NCI-H1694 treated with DMSO at 0.1 percent for 48 hours (cell line): ENCODE data around the gene TOM1L2.

Source experiments
- DNase-seq: peaks from one replicate; lab custom pipeline; 2025; lab: John Stamatoyannopoulos, UW

The TOM1L2 gene

DNA sequence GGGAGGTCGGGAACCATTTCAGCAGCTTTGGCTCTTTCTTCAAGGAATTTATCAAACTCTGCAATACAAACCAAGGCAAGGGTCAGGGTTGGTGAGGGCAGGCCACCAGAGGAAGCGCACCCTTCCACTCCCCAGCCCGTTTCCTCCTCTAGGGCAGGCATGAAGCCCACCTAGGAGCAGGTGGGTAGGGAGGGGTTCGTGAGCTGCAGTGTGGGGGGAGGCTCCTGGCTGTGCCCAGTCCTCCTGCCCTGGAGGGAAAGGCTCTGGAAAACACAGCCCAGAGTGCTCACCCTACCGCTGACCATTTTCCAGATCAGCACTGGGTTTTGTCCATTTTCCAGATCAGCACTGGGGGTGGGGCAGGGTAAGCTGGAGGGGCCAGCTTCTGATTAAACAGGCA, 124.5 kb downstream of the TOM1L2 start:
- DNase-seq, result no peak

DNA sequence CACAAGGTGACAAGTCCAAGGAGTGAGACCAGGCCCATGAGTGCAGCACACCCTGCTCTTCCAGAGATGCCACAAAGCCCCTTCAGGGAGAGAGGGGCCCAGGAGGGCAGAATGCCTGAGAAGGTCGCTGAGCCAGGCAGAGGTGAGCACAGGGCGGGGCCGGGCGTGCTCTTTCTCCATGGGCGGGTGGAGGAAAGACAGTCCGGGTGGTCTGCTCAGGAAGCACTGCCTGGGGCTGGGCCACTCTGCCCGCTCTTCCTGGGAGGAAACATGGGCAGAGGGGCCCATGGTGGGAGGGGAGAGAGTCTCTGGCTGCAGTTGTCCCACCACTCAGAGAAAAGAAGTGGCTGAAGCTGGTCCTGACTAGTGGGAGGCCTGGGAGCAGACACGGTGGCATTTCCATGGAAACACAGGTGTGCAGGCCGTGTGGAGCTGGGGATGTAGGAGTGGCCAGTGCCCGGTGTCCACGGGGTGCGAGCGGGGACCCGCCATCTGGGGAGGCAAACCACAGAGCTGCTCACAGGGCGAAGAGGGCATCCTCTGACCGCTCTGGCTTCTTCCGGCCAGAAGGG, 125.0 kb downstream of the TOM1L2 start:
- DNase-seq, result no peak

DNA sequence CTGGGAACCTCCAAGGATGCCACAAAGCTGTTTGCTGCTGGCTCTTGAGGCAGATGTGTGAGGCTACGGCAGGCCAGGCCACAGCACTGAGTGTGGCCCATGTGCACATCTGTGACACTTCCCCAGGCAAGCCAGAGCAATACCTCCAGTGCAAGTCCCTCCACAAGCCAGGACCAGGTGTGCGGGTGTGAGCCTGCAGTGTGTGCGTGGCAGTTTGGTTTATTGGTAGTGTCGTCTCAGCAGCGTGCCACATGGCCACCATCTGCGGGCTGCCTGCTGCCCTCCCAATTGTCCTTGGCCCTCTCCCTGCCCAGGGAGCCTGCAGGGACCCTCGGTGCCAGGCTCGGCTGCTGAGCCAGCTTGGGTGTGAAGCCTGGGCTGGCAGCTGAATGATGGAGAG, 125.6 kb downstream of the TOM1L2 start:
- no peak for DNase-seq

DNA sequence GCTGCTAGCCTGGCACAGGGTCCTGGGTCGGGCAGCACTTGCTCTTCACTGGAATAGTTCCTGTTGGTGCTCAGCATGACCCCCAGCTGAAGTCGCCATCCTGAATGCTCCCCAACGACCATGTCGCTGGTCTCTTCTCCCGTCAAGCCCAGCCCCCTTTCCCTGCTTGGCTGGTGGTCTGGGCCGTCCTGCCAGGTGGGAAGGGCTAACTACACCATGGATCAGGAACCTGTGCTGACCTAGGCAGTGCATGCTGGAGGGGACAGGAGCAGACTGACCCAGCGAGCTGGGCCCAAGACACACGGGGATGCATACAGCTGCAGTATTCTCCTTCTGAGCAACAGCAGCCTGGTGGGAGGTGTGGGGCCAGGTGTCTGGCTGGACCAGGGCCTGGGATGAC, 126.2 kb downstream of the TOM1L2 start:
- no peak for DNase-seq

DNA sequence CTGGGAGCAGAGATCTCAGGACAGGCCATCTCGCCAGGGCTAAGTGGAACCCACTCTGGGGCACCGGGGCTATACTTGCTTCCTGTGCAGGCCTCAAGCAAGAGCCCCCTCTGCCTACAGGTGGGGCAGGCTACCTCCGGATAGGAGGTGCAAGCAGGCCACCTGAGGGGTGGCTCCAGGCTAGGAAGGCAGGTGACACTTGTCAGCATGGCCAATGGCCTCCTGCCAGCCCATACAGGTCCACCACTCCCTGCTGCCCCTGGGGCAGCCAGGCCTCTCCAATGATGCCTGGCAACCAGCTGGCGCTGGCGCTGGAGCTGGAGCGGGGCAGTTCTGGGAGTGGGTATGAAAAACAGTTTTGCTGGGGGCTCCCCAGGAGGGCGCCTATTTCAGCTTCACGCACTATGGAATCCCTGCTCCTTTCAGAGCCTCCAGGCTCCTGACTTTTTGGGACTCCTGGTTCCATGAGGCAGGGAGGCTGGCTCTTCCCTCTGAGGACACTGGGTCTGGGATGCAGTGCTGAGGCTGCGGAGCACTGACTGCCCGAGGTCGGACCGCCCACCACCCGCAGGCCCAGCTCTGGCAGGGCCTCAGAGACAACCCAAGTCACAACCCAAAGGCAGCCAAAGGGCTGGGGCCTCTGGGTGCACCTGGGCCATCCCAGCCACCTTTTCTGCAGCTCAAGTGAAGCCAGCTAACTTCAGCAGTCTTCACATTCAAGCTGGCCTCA, 127.0 kb downstream of the TOM1L2 start:
- DNase-seq, result no peak

DNA sequence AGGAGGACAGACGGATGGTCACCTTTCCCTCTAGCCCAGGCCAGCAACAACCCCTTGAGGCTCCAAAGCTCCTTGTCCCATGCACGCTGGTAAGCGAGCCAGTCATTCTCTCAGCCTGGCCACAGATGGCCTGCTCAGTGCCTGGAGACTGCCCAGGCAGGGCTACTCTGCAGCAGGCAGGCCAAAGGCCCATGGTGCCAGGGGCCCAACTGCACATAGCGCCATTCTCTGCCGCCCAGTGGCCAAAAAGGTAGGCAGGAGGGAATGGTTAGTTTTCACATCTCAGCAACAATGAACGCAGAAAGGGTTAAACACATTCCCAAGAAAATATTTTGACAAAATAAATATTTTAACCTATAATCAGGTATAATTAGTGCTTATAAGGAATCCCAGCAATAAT, 127.7 kb downstream of the TOM1L2 start:
- no peak for DNase-seq

DNA sequence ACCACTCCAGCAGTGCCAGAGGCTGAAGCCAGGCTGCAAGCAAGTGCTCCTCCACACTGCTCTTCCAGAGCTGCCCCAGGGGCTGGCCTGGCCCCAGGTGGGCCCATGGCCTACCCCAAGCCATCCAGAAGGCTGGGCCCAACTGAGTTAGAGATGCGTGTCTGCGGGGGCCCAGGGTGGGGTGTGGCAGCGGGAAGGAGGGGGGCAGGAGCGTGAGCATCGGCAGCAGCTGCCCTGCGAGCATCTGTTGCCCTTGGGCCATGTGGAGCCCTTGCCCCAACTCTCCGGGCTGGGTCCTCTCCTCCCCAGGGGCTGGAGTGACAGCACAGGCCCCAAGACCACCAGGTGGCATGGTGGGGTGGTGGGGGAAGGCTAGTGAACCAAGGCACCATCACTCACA, 128.1 kb downstream of the TOM1L2 start:
- no peak for DNase-seq

DNA sequence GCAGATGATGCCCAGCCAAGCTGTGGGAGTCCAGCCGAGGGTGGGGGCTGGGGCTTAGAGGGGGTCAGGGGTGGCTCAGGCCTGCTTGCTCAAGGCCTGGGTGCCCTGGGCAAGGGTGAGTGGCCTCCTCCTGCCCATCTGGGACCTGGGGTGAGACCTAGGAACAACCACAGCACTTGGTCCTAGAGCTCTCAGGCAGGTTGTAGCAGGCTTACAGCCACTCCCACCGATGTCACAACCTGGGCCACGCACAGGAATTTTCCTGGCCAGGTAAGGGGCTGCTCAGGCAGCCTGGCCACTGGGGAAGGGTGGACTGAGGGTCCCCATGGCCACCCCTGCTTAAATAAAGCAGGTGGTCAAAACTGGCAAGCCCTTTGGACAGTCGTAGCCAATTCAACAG, 129.1 kb downstream of the TOM1L2 start:
- no peak for DNase-seq

DNA sequence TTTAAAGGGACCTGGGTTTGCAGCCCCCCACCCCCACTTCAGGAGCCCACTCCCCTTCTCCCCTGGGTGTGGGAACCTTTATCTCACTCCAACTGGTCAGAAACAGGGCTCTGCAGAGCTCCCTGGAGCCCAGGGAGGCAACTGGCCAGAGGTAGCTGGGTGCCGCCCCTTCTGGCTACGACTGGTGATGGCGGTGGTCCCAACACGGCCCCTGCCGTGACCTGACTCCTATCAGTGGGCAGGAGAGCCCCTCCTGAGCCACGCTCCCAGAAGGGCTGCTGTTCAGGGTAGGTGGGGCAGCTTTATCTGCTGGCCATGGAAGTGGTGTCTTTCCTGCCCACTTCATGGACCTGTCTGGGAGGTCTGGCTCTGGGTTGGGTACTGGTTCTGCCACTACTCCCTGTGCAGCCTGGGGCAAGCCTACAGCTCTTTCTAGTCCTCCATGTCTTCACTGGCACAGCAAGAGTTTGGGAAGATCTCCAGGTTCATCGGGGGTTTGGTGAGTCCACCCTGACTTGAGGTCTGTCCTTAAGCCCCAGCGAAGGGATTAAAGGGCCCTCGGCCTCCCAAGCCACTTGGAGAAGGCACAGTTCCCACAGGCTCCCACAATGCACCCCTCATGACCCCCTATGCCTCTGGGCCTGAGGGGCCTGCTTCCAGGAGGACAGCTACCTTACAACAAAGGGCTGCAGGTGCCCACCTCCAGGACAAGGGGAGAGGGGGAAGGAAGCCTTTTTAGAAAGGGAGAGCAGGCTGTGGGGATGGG, 129.9 kb downstream of the TOM1L2 start:
- no peak for DNase-seq

DNA sequence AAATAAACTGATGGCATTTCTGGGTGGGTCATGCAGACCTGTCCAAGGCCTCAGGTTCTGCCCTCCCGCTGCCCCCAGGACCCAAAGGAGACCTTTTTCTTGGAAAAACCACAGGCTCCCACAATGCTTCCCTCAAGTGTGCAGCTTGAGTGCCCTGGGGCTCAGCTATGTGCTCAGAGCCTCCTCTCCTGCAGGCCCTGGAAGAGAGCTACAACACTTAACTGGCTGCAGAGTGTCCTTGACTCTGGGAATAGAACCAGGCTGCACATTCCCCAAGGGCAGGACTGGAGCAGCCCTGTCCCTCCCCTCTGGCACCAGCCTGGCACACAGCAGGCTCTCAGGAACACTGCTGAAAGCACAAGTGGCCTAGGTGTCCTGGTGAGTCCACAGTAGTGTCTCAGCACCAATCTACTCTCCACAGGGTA, 130.6 kb downstream of the TOM1L2 start:
- DNase-seq, result no peak

DNA sequence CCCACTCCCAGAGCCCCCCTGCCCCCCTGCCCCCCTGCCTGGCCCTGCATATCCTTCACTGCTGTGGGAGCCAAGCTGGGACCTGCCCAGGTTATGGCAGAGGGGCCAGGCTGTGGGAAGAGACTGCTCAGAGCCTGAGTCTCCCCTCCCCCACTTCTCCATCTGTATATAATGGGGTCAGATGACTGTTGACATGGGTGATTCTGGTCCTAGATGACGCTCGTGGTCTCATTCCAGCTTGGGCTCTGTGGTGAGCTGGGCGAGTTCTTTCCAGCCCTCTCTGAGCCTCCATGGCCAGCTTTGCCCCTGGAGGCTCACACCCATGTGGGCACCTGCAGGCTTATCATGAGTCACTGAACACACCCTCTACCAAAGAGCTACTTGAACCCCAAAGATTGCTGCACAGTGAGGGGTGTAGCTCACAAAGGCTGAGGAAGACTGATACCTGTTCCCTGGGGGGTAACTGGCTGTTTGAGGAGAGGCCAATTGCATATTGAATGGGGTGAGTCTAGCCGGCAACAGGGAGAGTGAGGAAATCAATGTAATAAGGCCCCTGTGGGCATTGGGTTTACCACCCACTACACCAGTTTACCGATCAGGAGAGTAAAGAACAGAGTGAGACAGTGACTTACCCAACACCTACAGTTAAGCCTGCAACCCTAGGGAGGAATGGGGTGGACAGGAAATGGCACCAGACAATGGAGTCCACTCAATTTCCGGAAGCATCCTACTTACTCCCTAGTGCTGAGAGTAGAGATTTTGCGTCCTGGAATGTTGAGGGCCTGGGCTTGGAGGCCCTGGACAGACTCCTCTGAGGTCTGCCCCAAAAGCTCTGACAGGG, 131.2 kb downstream of the TOM1L2 start:
- DNase-seq, result peak; percentile 40

DNA sequence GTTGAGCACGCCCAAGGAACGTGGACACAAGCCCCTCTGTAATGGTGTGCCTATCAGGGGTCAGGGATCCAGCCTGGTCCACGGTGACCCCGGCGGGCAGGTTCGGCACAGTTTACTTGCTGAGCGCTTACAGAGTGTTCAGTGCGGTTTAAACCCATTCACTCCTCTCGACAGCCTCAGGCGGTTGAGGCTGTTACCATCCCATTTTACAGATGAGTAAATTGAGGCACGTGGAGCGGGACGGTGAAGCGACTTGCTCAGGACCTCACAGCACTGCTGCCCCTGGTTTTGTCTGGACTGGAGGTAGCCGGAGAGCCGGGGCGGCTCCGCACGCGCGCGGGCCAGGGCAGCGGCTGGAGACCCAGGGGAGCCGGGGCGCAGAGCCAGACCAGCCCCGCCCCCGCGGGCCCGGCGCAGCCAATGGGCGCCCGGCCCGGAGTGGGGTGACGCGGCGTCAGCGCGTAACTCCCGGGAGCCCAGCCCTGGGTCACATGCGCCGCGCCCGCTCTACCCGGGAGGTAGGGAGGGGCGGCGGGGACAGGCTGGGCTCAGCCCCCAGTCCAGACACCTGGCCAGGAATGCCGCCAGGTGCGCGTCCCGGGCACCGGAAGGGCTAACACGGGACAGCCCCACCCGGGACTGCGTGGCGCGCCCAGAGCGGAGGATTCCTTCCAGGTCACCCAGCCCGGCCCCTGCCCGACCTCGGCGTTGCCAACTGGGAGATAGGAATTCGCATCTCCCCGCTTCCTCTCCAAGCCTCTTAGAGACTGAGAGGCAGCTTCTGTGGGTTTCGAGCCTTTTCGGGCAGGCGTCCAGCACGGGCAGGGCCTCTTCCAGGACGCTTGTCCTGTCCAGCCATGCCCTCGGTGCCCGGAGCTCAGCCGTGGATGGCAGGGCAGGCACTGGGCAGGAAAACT, 132.2 kb downstream of the TOM1L2 start:
- peak; percentile 64 for DNase-seq

DNA sequence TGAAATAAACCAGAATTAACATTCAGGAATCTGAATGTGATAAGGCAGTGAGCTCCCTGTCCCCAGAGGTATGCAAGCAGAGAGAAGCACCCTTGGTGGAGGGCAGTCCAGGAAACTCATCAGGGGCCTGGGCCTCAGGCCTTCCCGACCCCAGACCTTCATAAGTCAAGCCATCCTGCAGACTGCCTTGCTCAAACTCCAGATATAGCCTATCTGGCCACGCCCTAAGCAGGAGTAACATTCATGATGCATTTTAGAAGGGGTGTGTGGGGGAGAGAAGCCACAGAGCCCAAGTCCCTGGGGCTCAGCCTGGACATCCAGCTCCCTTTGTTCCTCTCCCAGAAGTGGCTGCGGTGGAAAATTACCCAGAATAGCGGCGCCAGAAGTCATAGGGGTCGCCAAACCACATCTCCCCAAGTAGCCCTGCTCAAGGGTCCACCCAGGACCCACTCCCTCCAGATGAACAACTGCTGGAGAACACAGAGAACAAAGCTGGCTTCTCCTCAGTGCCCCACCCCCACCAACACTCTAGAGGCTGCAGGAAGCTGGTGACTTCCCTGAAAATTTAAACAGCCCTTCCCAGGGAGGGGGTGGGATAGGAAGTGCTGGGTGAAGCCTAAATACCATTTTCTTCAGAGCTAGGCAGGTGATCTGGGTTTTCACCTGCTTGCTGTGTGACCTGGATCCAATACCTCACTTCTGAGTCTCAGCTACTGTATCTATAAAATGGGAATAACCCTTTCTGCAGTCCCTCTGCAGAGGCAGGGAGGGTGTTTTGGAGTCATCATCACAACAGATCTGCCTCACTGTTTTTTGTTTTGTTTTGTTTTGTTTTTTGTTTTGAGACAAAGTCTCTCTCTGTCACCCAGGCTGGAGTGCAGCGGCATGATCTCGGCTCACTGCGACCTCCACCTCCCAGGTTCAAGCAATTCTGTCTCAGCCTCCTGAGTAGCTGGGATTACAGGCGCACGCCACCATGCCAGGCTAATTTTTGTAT, 133.9 kb downstream of the TOM1L2 start:
- DNase-seq, result no peak

DNA sequence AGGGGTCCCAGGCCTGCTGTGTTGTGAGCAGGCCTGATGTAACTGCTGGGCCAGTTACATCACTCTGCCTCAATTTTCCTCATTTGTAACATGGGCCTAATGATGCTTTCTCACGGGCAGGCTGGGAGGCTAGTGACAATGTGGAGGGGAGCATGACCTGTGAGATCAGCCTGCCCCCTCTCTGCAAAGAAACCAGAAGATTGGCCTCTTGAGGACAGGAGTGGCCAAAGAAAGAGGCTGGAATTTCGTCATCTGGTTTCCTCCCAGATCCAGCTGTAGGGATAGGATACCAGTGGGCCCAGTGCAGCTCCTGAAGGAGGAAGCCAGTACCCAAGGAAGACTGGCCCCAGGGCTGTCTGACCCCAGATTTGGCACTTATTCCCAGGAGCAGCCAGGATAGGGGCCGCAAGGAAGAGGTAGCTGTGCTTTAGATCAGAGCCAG, 134.8 kb downstream of the TOM1L2 start:
- no peak for DNase-seq

DNA sequence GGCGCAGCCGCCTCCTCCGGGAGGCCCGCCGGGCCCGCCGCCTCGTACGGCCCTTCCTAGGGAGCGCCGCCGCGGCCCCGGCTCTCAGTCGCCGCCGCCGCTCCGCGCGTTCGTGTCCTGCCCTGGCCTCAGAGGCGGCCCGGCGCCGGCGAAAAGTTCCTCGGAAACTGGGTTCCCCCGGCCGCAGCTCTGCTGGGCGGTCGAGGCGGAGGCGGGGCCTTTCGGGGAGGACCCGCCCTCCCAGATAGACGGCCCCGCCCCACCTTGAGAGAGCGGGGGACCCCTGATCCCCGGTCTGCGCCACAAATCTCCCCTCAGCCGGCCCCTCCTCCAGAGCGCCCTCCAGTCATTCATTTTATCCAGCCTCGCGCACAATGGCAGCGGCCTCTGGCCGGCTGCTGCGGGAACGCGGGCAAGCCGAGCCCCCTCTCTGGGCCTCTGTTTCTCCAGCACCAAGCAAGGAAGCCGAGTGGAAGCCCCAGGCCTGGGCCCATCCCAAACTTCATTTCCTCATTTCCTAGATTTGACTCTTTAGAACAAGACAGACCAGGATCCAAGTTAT, 135.3 kb downstream of the TOM1L2 start, which contains the start of gene SREBF1:
SREBF1 (minus strand) TSS at position 169 of the 562 bp plus-strand sequence. CDS start 169 bp downstream, outside the sequence.
- DNase-seq, result no peak

DNA sequence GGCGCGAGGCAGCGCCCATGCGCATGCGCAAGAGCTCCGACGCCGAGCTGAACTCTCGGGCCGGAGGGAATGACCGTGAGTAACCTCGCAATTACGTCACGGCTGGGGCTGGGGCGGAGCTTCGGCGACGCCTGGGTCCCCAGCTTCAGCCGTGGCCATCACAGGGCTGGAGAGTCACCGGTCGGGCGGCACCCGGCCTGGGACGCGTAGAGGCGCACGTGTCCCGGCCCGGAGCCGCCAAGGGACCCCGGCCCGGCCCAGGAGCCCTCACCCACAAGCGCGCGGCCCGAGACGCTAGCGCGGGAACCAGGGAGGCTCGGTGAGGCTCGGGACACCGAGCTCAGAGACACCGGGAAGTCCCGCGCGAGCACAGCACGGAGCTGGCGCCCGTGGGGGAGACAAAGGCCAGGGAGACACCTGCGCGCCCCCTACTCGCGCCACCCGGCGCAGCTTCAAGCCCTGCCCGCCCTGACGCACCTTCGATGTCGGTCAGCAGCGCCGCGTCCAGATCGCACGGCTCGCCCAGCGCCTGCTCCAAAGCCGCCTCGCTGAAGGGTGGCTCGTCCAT, 135.9 kb downstream of the TOM1L2 start:
- peak; percentile 90 for DNase-seq

DNA sequence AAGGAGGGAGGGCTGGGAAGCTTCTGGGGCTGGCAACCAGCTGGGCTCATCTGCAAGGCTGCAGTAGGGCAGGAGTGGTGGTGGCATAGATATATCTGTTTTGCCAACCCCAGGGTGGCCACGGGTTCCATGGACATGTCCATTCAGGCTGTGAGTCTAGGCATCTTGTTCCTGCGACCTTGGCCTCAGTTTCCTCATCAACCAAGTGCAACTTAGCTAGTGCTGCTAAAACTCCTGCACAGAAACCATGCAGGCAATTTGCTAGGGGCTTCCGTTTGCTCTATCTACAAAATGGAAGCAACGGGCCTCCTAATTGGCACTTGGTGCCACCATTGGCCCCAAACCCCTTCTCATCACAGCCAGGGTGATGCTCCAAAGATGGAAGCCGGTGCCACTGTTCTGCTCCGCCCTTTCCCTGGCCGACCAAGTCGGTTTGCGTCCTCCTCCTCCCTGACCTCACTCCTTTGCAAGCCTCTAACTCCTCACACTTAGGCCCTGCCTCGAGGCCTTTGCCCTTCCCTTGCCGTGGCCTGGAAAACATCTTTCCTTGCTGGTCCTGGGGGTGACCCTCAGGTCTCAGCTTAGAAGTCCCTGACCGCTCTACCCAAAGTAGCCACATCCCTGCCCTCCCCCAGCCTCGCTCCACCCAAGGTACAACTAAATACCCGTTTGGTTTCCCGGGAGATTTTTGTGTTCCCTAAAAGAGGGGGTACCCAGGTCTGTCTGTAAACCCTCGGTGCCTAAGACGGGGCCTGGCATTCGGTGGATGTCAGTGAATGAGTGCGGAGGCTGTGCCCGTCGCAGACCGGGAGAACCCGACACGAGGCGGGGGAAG, 136.6 kb downstream of the TOM1L2 start:
- no peak for DNase-seq

DNA sequence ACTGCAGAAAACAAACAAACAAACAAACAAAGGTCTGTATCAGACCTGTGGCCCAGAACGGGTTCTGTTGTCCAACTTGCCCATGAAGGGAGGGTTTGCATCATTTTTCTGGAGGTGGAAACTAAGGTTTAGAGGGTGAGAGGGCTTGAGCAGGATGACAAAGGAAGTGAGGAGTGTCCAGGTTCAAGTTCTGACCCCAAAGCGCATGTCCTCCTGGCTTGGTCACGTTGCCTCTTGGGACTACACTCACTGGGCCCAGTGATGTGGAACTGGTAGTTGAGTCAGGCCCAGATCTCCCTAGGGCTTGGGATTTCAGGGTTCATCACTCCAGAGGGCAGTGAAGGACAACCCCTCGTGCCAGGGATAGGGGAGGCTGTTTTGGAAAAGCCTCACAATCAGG, 137.2 kb downstream of the TOM1L2 start:
- no peak for DNase-seq
